HEK293 (cell line): ENCODE results near the gene SETD3.

ENCODE experiments used
- CTCF ChIP-seq: fragments of 450-650 bp; formaldehyde crosslinking; IDR thresholded peaks from 2 replicates; pipeline ENCODE4 v1.5.1; 2016; ENCODE audit warnings: missing biosample characterization, missing genetic modification characterization
- PRDM10 ChIP-seq: fragments of 450-650 bp; formaldehyde crosslinking; IDR thresholded peaks from 2 replicates; pipeline ENCODE4 v1.5.1; 2016; ENCODE audit warnings: missing biosample characterization, missing genetic modification characterization
- SETDB1 ChIP-seq: IDR thresholded peaks from one replicate; pipeline ENCODE4 v1.6.1; 2017; ENCODE audit warnings: mild to moderate bottlenecking, low read length, moderate library complexity, mixed read lengths; ENCODE audit not compliant: insufficient read length
- ZFP3 ChIP-seq: fragments of 450-650 bp; formaldehyde crosslinking; IDR thresholded peaks from 2 replicates; pipeline ENCODE4 v1.5.1; 2016; ENCODE audit warnings: low read depth, missing biosample characterization, missing genetic modification characterization
- ZNF530 ChIP-seq: fragments of 450-650 bp; formaldehyde crosslinking; IDR thresholded peaks from 2 replicates; pipeline ENCODE4 v1.5.1; 2016; ENCODE audit warnings: low read depth, missing biosample characterization, missing genetic modification characterization
- ZNF560 ChIP-seq: fragments of 450-650 bp; formaldehyde crosslinking; IDR thresholded peaks from 2 replicates; pipeline ENCODE4 v1.5.1; 2017; ENCODE audit warnings: missing biosample characterization, missing genetic modification characterization, borderline replicate concordance
- ZNF561 ChIP-seq: fragments of 450-650 bp; IDR thresholded peaks from 2 replicates; pipeline ENCODE4 v1.5.1; 2018; ENCODE audit warnings: missing biosample characterization, missing genetic modification characterization, borderline replicate concordance
- TF ChIP-seq, protein P1 (sequence below): fragments of 450-650 bp; formaldehyde crosslinking; IDR thresholded peaks from 2 replicates; pipeline ENCODE4; 2016; ENCODE audit warnings: missing biosample characterization, missing genetic modification characterization
- TF ChIP-seq, protein P2 (sequence below): fragments of 450-650 bp; formaldehyde crosslinking; IDR thresholded peaks from 2 replicates; pipeline ENCODE4 v1.5.1; 2016; ENCODE audit warnings: missing biosample characterization, missing genetic modification characterization
- TF ChIP-seq, protein P3 (sequence below): fragments of 450-650 bp; formaldehyde crosslinking; IDR thresholded peaks from 2 replicates; pipeline ENCODE4 v1.5.1; 2016; ENCODE audit warnings: missing biosample characterization, missing genetic modification characterization

DNA sequence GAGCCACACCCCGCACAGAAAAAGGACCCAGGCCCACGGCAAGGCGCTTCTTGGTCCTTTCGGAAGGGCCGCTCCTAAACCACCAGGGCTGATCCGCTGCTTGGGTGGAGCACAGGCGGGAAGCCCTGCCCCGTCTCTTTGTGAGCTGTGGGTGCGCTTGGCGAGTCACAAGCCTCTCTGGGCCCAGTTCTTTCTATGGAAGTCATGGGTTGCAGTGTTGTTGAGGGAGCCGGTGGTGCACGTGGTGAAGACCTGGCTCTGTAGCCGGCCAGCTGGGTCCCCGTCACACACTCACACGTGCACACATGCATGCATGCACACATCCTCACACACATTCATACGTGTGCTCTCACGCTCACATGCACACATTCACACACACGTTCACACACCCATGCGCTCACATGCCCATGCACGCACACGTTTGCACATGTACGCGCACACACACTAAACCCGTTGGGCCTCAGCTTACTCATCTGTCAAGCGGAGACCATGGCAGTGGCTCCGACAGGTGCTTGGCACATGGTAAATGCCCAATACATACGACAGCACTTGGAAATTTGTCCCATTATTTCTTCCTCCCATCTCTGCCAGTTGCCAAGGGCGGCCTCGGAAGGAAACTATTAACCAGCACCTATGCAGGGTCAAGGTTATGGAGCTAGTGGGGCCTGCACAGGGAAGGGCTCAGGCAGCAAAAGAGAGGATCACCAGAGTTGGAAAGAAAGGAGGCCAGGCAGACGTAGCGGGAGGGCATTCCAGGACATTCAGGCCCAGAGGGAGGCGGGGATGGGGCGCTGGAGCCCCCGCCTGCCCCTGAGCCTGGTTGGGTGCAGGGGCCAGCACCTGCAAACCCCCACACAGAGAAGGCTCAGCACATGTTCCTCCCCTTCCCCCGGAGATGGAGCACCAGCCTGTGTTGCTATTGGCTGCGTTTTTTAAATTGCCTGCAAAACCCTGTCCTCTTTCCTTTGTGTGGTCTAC lies 96.9 kb downstream of the SETD3 start:
- no peak for TF ChIP-seq CTCF
- no peak for TF ChIP-seq PRDM10 (tag by site-specific recombination)
- TF ChIP-seq, protein P1, sequence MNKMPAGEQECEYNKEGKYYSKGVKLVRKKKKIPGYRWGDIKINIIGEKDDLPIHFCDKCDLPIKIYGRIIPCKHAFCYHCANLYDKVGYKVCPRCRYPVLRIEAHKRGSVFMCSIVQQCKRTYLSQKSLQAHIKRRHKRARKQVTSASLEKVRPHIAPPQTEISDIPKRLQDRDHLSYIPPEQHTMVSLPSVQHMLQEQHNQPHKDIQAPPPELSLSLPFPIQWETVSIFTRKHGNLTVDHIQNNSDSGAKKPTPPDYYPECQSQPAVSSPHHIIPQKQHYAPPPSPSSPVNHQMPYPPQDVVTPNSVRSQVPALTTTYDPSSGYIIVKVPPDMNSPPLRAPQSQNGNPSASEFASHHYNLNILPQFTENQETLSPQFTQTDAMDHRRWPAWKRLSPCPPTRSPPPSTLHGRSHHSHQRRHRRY (tag by site-specific recombination), result no peak
- TF ChIP-seq, protein P2, sequence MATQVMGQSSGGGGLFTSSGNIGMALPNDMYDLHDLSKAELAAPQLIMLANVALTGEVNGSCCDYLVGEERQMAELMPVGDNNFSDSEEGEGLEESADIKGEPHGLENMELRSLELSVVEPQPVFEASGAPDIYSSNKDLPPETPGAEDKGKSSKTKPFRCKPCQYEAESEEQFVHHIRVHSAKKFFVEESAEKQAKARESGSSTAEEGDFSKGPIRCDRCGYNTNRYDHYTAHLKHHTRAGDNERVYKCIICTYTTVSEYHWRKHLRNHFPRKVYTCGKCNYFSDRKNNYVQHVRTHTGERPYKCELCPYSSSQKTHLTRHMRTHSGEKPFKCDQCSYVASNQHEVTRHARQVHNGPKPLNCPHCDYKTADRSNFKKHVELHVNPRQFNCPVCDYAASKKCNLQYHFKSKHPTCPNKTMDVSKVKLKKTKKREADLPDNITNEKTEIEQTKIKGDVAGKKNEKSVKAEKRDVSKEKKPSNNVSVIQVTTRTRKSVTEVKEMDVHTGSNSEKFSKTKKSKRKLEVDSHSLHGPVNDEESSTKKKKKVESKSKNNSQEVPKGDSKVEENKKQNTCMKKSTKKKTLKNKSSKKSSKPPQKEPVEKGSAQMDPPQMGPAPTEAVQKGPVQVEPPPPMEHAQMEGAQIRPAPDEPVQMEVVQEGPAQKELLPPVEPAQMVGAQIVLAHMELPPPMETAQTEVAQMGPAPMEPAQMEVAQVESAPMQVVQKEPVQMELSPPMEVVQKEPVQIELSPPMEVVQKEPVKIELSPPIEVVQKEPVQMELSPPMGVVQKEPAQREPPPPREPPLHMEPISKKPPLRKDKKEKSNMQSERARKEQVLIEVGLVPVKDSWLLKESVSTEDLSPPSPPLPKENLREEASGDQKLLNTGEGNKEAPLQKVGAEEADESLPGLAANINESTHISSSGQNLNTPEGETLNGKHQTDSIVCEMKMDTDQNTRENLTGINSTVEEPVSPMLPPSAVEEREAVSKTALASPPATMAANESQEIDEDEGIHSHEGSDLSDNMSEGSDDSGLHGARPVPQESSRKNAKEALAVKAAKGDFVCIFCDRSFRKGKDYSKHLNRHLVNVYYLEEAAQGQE (tag by site-specific recombination), result no peak
- TF ChIP-seq ZNF561 (tag by site-specific recombination), result no peak
- TF ChIP-seq, protein P3, sequence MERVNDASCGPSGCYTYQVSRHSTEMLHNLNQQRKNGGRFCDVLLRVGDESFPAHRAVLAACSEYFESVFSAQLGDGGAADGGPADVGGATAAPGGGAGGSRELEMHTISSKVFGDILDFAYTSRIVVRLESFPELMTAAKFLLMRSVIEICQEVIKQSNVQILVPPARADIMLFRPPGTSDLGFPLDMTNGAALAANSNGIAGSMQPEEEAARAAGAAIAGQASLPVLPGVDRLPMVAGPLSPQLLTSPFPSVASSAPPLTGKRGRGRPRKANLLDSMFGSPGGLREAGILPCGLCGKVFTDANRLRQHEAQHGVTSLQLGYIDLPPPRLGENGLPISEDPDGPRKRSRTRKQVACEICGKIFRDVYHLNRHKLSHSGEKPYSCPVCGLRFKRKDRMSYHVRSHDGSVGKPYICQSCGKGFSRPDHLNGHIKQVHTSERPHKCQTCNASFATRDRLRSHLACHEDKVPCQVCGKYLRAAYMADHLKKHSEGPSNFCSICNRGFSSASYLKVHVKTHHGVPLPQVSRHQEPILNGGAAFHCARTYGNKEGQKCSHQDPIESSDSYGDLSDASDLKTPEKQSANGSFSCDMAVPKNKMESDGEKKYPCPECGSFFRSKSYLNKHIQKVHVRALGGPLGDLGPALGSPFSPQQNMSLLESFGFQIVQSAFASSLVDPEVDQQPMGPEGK (tag by site-specific recombination), result no peak
- no peak for TF ChIP-seq ZFP3 (tag by site-specific recombination)
- no peak for TF ChIP-seq ZNF530 (tag by site-specific recombination)
- no peak for TF ChIP-seq SETDB1
- no peak for TF ChIP-seq ZNF560
